Measurements from ENCODE around the gene POLR2L.

Gene POLR2L

GRCh38 chr11:794013-794765 lies 48.1 kb downstream of the POLR2L start:
- no peaks in the 10 kb centered on the region for H3K36me3 ChIP-seq (replicated peaks; ENCODE audit: insufficient read depth, low read length)
- no peaks in the 10 kb centered on the region for H3K4me1 ChIP-seq (ENCODE audit: low read length)
- TF ChIP-seq CTCF (IDR thresholded peaks at IDR 0.05; ENCODE audit: low read length) (no peak), EZH2 (optimal IDR thresholded peaks at IDR 0.05; ENCODE audit: low read depth, low read length) (no peak), EZH2phosphoT487 (IDR thresholded peaks at IDR 0.05; ENCODE audit: low read length) (no peak)
- no peak overlapping the region for H3K4me3 ChIP-seq (ENCODE audit: low read length)
- no peaks in the 10 kb centered on the region for H3K27me3 ChIP-seq (replicated peaks; ENCODE audit: insufficient read depth, low read length)
- no peak overlapping the region for H3K4me2 ChIP-seq (ENCODE audit: low read depth, low read length)
- H4K20me1 ChIP-seq (ENCODE audit: insufficient read depth, low read length) = no peaks in the 10 kb centered on the region
- DNase-seq = no peak
- no peak overlapping the region for H2AFZ ChIP-seq (ENCODE audit: low read length)
- no peak overlapping the region for H3K9ac ChIP-seq (ENCODE audit: low read length)
- no peaks in the 10 kb centered on the region for H3K9me3 ChIP-seq (replicated peaks; ENCODE audit: insufficient read depth, low read length)
- peaks cover 27% of the 10 kb centered on the region for H3F3A ChIP-seq (ENCODE audit: insufficient read depth, low read length)
- H3K9me2 ChIP-seq (replicated peaks; ENCODE audit: insufficient read depth, low read length) = no peaks in the 10 kb centered on the region
- H3K79me2 ChIP-seq (ENCODE audit: low read length) = peaks cover 46% of the 10 kb centered on the region
- no peak overlapping the region for H3K27ac ChIP-seq (ENCODE audit: low read length)

- no peaks in the 10 kb centered on the region for H3K27me3 ChIP-seq (replicated peaks; ENCODE audit: insufficient read depth, low read length)
- H3K27ac ChIP-seq (ENCODE audit: low read length) = no peak overlapping the region
- TF ChIP-seq EZH2phosphoT487 (IDR thresholded peaks at IDR 0.05; ENCODE audit: low read length) (no peak), CTCF (IDR thresholded peaks at IDR 0.05; ENCODE audit: low read length) (no peak), EZH2 (optimal IDR thresholded peaks at IDR 0.05; ENCODE audit: low read depth, low read length) (no peak)
- no peak overlapping the region for H3K4me2 ChIP-seq (ENCODE audit: low read depth, low read length)
- H3F3A ChIP-seq (ENCODE audit: insufficient read depth, low read length) = peaks cover 23% of the 10 kb centered on the region
- H3K36me3 ChIP-seq (replicated peaks; ENCODE audit: insufficient read depth, low read length) = no peaks in the 10 kb centered on the region
- H3K4me3 ChIP-seq (ENCODE audit: low read length) = no peak overlapping the region
- H3K4me1 ChIP-seq (ENCODE audit: low read length) = 0 out of 2 replicates have a peak, but pooled peaks cover 3% of the 10 kb centered on the region
- H3K79me2 ChIP-seq (ENCODE audit: low read length) = peaks cover 53% of the 10 kb centered on the region
- H2AFZ ChIP-seq (ENCODE audit: low read length) = no peak overlapping the region
- H3K9ac ChIP-seq (ENCODE audit: low read length) = no peak overlapping the region
- H3K9me3 ChIP-seq (replicated peaks; ENCODE audit: insufficient read depth, low read length) = no peaks in the 10 kb centered on the region
- DNase-seq = no peak
- no peaks in the 10 kb centered on the region for H4K20me1 ChIP-seq (ENCODE audit: insufficient read depth, low read length)
- H3K9me2 ChIP-seq (replicated peaks; ENCODE audit: insufficient read depth, low read length) = no peaks in the 10 kb centered on the region
These were observed 48.8 kb downstream of the POLR2L start for GRCh38 chr11:793556-793955.

GRCh38 chr11:792873-793272 lies 49.5 kb downstream of the POLR2L start:
- no peak overlapping the region for H3K4me2 ChIP-seq (ENCODE audit: low read depth, low read length)
- DNase-seq = no peak
- 0 out of 2 replicates have a peak, but pooled peaks cover 3% of the 10 kb centered on the region for H3K4me1 ChIP-seq (ENCODE audit: low read length)
- TF ChIP-seq CTCF (IDR thresholded peaks at IDR 0.05; ENCODE audit: low read length) = no peak
- no peak for TF ChIP-seq EZH2phosphoT487 (IDR thresholded peaks at IDR 0.05; ENCODE audit: low read length)
- TF ChIP-seq EZH2 (optimal IDR thresholded peaks at IDR 0.05; ENCODE audit: low read depth, low read length) = no peak
- peaks cover 20% of the 10 kb centered on the region for H3F3A ChIP-seq (ENCODE audit: insufficient read depth, low read length)
- H3K79me2 ChIP-seq (ENCODE audit: low read length) = peaks cover 58% of the 10 kb centered on the region
- H3K9ac ChIP-seq (ENCODE audit: low read length) = no peak overlapping the region
- H3K27me3 ChIP-seq (replicated peaks; ENCODE audit: insufficient read depth, low read length) = no peaks in the 10 kb centered on the region
- H3K27ac ChIP-seq (ENCODE audit: low read length) = no peak overlapping the region
- no peaks in the 10 kb centered on the region for H3K36me3 ChIP-seq (replicated peaks; ENCODE audit: insufficient read depth, low read length)
- H3K9me3 ChIP-seq (replicated peaks; ENCODE audit: insufficient read depth, low read length) = no peaks in the 10 kb centered on the region
- H2AFZ ChIP-seq (ENCODE audit: low read length) = no peak overlapping the region
- no peaks in the 10 kb centered on the region for H3K9me2 ChIP-seq (replicated peaks; ENCODE audit: insufficient read depth, low read length)
- H3K4me3 ChIP-seq (ENCODE audit: low read length) = no peak overlapping the region
- H4K20me1 ChIP-seq (ENCODE audit: insufficient read depth, low read length) = no peaks in the 10 kb centered on the region
